ENCODE measurements around the gene LTBR. TPM values are rescaled to one million over a fixed set of nuclear protein-coding genes. Genes with fewer than 3 reads are reported as not detected.

LTBR gene
- polyA plus RNA-seq, 4 donors, result 59.3 to 80.2 (median 69.5) TPM

Other genes starting within 250 kb of the LTBR start
- 100 to 1,000 TPM; 175 to 212 (median 194) TPM for gene CD9, start 183.8 kb upstream of the LTBR start, polyA plus RNA-seq (ENCODE audit: insufficient read length in 4 of 4)
- 1 to 10 TPM; 3.7 to 8.8 (median 4.9) TPM for gene PLEKHG6, start 73.5 kb upstream of the LTBR start, polyA plus RNA-seq (ENCODE audit: insufficient read length in 4 of 4)
- 100 to 1,000 TPM in 2 of 4 donors, 10 to 100 TPM in 2; 77.4 to 104 (median 92.2) TPM for gene TNFRSF1A, start 42.1 kb upstream of the LTBR start, polyA plus RNA-seq (ENCODE audit: insufficient read length in 4 of 4)
- gene SCNN1A, start 8.6 kb upstream of the LTBR start, polyA plus RNA-seq (ENCODE audit: insufficient read length in 4 of 4), result 10 to 100 TPM; 69.0 to 87.4 (median 77.4) TPM
- gene CD27, start 60.8 kb downstream of the LTBR start, polyA plus RNA-seq (ENCODE audit: insufficient read length in 4 of 4), result 1 to 10 TPM in 2 of 4 donors, under 1 TPM in 2; 0.56 to 2.5 (median 1.3) TPM
- gene TAPBPL, start 67.9 kb downstream of the LTBR start, polyA plus RNA-seq (ENCODE audit: insufficient read length in 4 of 4), result 10 to 100 TPM; 15.5 to 25.6 (median 19.5) TPM
- 10 to 100 TPM in 3 of 4 donors, 1 to 10 TPM in 1; 6.7 to 16.5 (median 10.4) TPM for gene VAMP1, start 86.5 kb downstream of the LTBR start, polyA plus RNA-seq (ENCODE audit: insufficient read length in 4 of 4)
- gene MRPL51, start 109.1 kb downstream of the LTBR start, polyA plus RNA-seq (ENCODE audit: insufficient read length in 4 of 4), result 100 to 1,000 TPM; 153 to 196 (median 177) TPM
- 10 to 100 TPM; 48.2 to 73.2 (median 63.9) TPM for gene NCAPD2, start 109.9 kb downstream of the LTBR start, polyA plus RNA-seq (ENCODE audit: insufficient read length in 4 of 4)
- 1,000 to 10,000 TPM; 1,941 to 2,047 (median 1,998) TPM for gene GAPDH, start 150.4 kb downstream of the LTBR start, polyA plus RNA-seq (ENCODE audit: insufficient read length in 4 of 4)
- 10 to 100 TPM; 11.7 to 22.9 (median 15.9) TPM for gene IFFO1, start 171.9 kb downstream of the LTBR start, polyA plus RNA-seq (ENCODE audit: insufficient read length in 4 of 4)
- 10 to 100 TPM; 24.5 to 37.1 (median 28.7) TPM for gene NOP2, start 184.1 kb downstream of the LTBR start, polyA plus RNA-seq (ENCODE audit: insufficient read length in 4 of 4)
- 100 to 1,000 TPM; 269 to 322 (median 294) TPM for gene CHD4, start 223.2 kb downstream of the LTBR start, polyA plus RNA-seq (ENCODE audit: insufficient read length in 4 of 4)

All from left renal cortex interstitium (tissue), 4 donors.